ENCODE data around the gene ZNRF2. TPM values are rescaled to one million over a fixed set of nuclear protein-coding genes. Genes with fewer than 3 reads are reported as not detected.
A peak's percentile ranks its signal among the peaks of the same experiment; 100 is the strongest.

Gene ZNRF2
- total and polyA plus RNA-seq, 2 of the 4 experiments (the other 2 are of a cell fraction), result 0.31 to 0.54 TPM

DNA sequence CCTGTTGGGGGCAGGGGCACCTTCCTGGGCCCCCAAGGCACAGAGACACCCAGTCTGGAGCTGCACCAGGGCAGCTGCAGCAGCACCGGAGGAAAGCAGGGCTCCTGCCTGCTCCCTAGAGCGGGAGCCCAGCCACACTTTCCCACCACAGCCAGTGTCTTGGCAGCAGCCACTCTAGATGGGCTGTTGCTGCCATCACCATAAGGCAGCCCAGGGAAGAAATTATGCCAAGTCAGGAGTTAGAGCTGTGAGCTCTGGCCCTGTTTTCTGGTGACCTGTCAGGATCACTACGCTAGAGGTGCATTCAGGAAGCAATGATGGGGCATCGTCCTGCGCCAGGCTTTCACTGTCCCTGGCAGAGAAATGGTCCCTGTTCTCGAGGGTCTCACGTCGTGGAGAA lies 38.0 kb upstream of the ZNRF2 start:
- Histone ChIP-seq H2AK9ac (replicated peaks; ENCODE audit: low read depth, low read length, poor library complexity) (no peak overlapping the region), H4K20me1 (ENCODE audit: insufficient read depth, low read length) (no peaks in the 10 kb centered on the region), H3K56ac (ENCODE audit: extremely low read depth, insufficient read depth, low read length) (no peak overlapping the region), H3K4me2 (ENCODE audit: low read depth, low read length) (no peak overlapping the region), H2BK120ac (ENCODE audit: low read depth, low read length) (no peak overlapping the region), H3K14ac (replicated peaks; ENCODE audit: low read depth, low read length) (no peak overlapping the region), H3K79me1 (ENCODE audit: low read depth in 1 of 2, low read length in 2 of 2) (no peaks in the 10 kb centered on the region), H4K91ac (ENCODE audit: insufficient read depth, low read depth, low read length) (no peak overlapping the region), H3K9me3 (ENCODE audit: control insufficient read depth, insufficient read depth, low read length) (no peaks in the 10 kb centered on the region), H4K5ac (ENCODE audit: low read depth, low read length) (no peak overlapping the region), H3K27me3 (ENCODE audit: control insufficient read depth, insufficient read depth, low read length) (peaks cover 22% of the 10 kb centered on the region), H2BK5ac (ENCODE audit: low read depth, low read length, poor library complexity, severe bottlenecking) (no peak overlapping the region), H4K8ac (ENCODE audit: low read depth in 2 of 2, low read length in 2 of 2) (no peak overlapping the region), H2AK5ac (ENCODE audit: low read depth, low read length) (no peak overlapping the region), H3K23ac (ENCODE audit: low read depth, low read length) (no peak overlapping the region), H3K9ac (ENCODE audit: low read depth, low read length) (no peak overlapping the region), H3K4me3 (ENCODE audit: insufficient read depth, low read depth, low read length) (no peak overlapping the region), H3K9me1 (ENCODE audit: insufficient read depth, low read length) (no peaks in the 10 kb centered on the region), H3K18ac (ENCODE audit: low read depth, low read length) (no peak overlapping the region), H2BK15ac (ENCODE audit: low read depth, low read length) (no peak overlapping the region), H3K36me3 (ENCODE audit: control insufficient read depth, insufficient read depth, low read length) (no peaks in the 10 kb centered on the region), H3K4me1 (ENCODE audit: control insufficient read depth, insufficient read depth, low read length) (no peaks in the 10 kb centered on the region), H3K27ac (ENCODE audit: insufficient read depth, low read length) (no peak overlapping the region), H2BK20ac (ENCODE audit: low read depth, low read length) (no peak overlapping the region), H2AFZ (replicated peaks; ENCODE audit: low read length, poor library complexity) (peak overlapping the region; percentile 6), H3K4ac (ENCODE audit: low read depth, low read length) (no peak overlapping the region)
- dilution Hi-C loops (cut with HindIII; ENCODE audit: low sequenced_read_pairs, unreplicated experiment), result no loop called here
- TF ChIP-seq, protein P1, sequence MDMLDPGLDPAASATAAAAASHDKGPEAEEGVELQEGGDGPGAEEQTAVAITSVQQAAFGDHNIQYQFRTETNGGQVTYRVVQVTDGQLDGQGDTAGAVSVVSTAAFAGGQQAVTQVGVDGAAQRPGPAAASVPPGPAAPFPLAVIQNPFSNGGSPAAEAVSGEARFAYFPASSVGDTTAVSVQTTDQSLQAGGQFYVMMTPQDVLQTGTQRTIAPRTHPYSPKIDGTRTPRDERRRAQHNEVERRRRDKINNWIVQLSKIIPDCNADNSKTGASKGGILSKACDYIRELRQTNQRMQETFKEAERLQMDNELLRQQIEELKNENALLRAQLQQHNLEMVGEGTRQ (IDR thresholded peaks at IDR 0.05; ENCODE audit: low read depth, low read length), result no peak
- TF ChIP-seq POLR2A (IDR thresholded peaks at IDR 0.05; ENCODE audit: low read depth, low read length), result no peak
- no peak for TF ChIP-seq FOS (IDR thresholded peaks at IDR 0.05; ENCODE audit: low read depth, low read length)
- no peak for TF ChIP-seq RCOR1 (IDR thresholded peaks at IDR 0.05; ENCODE audit: insufficient replicate concordance, low read length)
- TF ChIP-seq ELK1 (IDR thresholded peaks at IDR 0.05; ENCODE audit: borderline replicate concordance, low read depth, low read length), result no peak
- no peak for TF ChIP-seq MAFK (IDR thresholded peaks at IDR 0.05; ENCODE audit: low read depth, low read length)
- no peak for TF ChIP-seq BHLHE40 (IDR thresholded peaks at IDR 0.05; ENCODE audit: low read depth, low read length)
- TF ChIP-seq MAZ (IDR thresholded peaks at IDR 0.05; ENCODE audit: borderline replicate concordance, low read depth, low read length), result no peak
- no peak for TF ChIP-seq MXI1 (IDR thresholded peaks at IDR 0.05; ENCODE audit: borderline replicate concordance, low read depth, low read length)
- no peak for TF ChIP-seq CEBPB (IDR thresholded peaks at IDR 0.05; ENCODE audit: low read depth, low read length)
- no peak for TF ChIP-seq RFX5 (IDR thresholded peaks at IDR 0.05; ENCODE audit: low read depth, low read length)
- TF ChIP-seq RAD21 (IDR thresholded peaks at IDR 0.05; ENCODE audit: low read length), result no peak
- no peak for TF ChIP-seq CHD1 (IDR thresholded peaks at IDR 0.05; ENCODE audit: low read depth, low read length)
- TF ChIP-seq, protein P2, sequence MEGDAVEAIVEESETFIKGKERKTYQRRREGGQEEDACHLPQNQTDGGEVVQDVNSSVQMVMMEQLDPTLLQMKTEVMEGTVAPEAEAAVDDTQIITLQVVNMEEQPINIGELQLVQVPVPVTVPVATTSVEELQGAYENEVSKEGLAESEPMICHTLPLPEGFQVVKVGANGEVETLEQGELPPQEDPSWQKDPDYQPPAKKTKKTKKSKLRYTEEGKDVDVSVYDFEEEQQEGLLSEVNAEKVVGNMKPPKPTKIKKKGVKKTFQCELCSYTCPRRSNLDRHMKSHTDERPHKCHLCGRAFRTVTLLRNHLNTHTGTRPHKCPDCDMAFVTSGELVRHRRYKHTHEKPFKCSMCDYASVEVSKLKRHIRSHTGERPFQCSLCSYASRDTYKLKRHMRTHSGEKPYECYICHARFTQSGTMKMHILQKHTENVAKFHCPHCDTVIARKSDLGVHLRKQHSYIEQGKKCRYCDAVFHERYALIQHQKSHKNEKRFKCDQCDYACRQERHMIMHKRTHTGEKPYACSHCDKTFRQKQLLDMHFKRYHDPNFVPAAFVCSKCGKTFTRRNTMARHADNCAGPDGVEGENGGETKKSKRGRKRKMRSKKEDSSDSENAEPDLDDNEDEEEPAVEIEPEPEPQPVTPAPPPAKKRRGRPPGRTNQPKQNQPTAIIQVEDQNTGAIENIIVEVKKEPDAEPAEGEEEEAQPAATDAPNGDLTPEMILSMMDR (conservative IDR thresholded peaks at IDR 0.05; ENCODE audit: low read depth, low read length), result no peak
- no peak for TF ChIP-seq NFE2L2 (IDR thresholded peaks at IDR 0.05; ENCODE audit: low read depth, low read length)
- TF ChIP-seq SMC3 (IDR thresholded peaks at IDR 0.05; ENCODE audit: low read depth, low read length), result no peak
- DNase-seq (no peak), ATAC-seq (ENCODE audit: low read depth) (no peak)
- intact Hi-C loops (cut with micrococcal nuclease), result no loop called here
- BruUV-seq (replicated peaks), result no TSS peak
- 61% methylated on average over 4 of the region's 8 CpGs; no CpG with 5 or more reads in 1 of the 2 experiments for WGBS, 2 experiments (ENCODE audit: extremely low coverage in 2 of 2, insufficient read length in 1 of 2)
- ChIA-PET POLR2A (ENCODE audit: unreplicated experiment) (no interaction called here), CTCF (no interaction called here)
- in situ Hi-C loops (cut with MboI; ENCODE audit: low sequenced_read_pairs), result no loop called here

All from IMR-90 (cell line).